ENCODE data around the gene ROBO1. TPM values are rescaled to one million over a fixed set of nuclear protein-coding genes. Genes with fewer than 3 reads are reported as not detected.

Gene ROBO1
- total RNA-seq, 4 donors from 2014 or later = 8.6 to 26.3 (median 16.6) TPM

DNA sequence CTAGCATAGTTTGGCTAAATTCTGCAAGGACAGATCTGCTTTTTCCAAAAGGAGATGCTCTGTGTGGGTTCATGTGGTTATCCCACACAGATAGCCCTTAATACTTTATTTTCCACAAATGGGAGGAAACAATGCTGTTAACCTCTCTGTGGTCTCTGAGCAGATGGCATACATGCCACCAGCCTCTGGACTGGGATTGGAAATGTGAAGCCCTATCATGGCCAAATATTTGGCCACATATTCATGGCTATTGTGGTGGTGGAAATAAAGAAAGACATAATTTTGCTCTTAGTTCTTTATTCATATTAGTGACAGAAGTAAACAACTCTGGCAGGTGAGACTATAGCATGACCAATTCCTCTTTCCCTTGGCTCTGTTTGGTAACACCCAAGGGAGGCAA is 726.2 kb downstream of the ROBO1 start:
- H3K27me3 ChIP-seq = no peaks in the 10 kb centered on the region
- H3K36me3 ChIP-seq = no peaks in the 10 kb centered on the region
- no peak for DNase-seq
- TF ChIP-seq, protein P1, sequence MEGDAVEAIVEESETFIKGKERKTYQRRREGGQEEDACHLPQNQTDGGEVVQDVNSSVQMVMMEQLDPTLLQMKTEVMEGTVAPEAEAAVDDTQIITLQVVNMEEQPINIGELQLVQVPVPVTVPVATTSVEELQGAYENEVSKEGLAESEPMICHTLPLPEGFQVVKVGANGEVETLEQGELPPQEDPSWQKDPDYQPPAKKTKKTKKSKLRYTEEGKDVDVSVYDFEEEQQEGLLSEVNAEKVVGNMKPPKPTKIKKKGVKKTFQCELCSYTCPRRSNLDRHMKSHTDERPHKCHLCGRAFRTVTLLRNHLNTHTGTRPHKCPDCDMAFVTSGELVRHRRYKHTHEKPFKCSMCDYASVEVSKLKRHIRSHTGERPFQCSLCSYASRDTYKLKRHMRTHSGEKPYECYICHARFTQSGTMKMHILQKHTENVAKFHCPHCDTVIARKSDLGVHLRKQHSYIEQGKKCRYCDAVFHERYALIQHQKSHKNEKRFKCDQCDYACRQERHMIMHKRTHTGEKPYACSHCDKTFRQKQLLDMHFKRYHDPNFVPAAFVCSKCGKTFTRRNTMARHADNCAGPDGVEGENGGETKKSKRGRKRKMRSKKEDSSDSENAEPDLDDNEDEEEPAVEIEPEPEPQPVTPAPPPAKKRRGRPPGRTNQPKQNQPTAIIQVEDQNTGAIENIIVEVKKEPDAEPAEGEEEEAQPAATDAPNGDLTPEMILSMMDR (IDR thresholded peaks at IDR 0.05) = no peak
- TF ChIP-seq POLR2A (IDR thresholded peaks at IDR 0.05) = no peak
- intact Hi-C loops (cut with DNase I) = no loop called here
- H3K4me1 ChIP-seq = no peaks in the 10 kb centered on the region
- no peaks in the 10 kb centered on the region for H3K9me3 ChIP-seq
- no peak overlapping the region for H3K4me3 ChIP-seq (replicated peaks in 1 of 3)
- no peak overlapping the region for H3K27ac ChIP-seq

DNA sequence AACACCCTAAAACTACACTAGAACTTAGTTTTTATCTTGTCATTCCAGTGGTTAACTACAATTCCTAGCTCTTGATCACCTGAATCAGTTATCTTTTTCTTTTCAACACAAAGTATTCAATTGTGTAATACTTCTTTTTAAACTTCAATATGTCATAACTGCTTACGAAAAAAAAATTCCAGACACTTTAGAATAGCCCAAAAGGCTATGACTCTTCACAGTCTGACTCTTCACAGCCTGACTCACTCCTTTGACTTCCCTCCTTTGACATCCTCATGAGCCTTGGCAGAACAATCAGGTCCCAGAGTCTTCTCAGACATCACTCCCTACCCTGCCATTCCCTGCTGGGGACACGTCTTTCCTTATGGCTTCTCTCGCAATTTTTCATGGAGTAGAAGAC is 727.1 kb downstream of the ROBO1 start:
- TF ChIP-seq, protein P1 (IDR thresholded peaks at IDR 0.05) = no peak
- TF ChIP-seq POLR2A (IDR thresholded peaks at IDR 0.05) = no peak
- H3K27me3 ChIP-seq = no peaks in the 10 kb centered on the region
- H3K4me1 ChIP-seq = no peaks in the 10 kb centered on the region
- WGBS, 2 donors = 89 to 92% methylated on average over 3 of the region's 3 CpGs
- no peak overlapping the region for H3K4me3 ChIP-seq (replicated peaks in 1 of 3)
- DNase-seq = no peak
- no peak overlapping the region for H3K27ac ChIP-seq
- no peaks in the 10 kb centered on the region for H3K9me3 ChIP-seq
- H3K36me3 ChIP-seq = no peaks in the 10 kb centered on the region
- intact Hi-C loops (cut with DNase I) = no loop called here

DNA sequence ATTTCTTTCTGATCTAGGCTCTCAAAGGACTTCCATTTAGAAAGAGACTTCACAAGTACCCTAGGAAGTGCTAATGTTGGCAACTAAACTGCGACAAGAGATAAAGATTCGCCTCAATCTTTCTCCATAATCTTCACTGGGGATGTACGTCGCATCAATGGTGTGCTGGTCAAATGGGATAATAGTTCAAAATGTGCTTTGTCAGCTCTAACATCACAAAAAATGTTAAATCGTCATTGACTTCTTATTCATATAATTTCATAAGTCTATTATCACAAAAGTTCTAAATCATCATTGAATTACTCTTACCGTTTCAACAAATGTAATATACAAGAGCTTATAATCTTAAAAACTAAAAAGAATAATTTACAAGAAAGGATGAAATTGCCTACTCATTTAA is 727.7 kb downstream of the ROBO1 start:
- H3K4me3 ChIP-seq (replicated peaks in 1 of 3) = no peak overlapping the region
- no peaks in the 10 kb centered on the region for H3K9me3 ChIP-seq
- whole genome bisulfite sequencing, 2 donors = 94 to 97% methylated on average over 6 of the region's 6 CpGs
- intact Hi-C loops (cut with DNase I) = no loop called here
- TF ChIP-seq POLR2A (IDR thresholded peaks at IDR 0.05) = no peak
- TF ChIP-seq, protein P1 (IDR thresholded peaks at IDR 0.05) = no peak
- no peaks in the 10 kb centered on the region for H3K36me3 ChIP-seq
- H3K27me3 ChIP-seq = no peaks in the 10 kb centered on the region
- H3K4me1 ChIP-seq = no peaks in the 10 kb centered on the region
- DNase-seq = no peak
- no peak overlapping the region for H3K27ac ChIP-seq

DNA sequence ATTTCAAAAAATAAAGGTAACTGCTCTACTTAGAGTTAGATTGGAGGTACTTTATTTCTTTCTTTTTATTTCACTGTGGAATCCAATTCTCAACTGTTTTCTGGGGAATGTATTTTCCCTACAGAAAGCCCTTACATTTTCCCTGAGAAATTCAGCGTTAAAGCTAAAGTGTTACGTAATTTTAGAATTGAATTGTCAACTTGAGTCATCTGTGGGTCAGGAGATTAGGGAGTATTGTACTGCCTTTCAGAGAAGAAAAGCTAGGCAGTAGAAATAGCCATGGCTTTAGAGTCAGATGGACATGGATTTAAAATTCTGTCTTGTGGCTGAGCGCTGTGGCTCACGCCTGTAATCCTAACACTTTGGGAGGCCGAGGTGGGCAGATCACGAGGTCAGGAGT is 728.6 kb downstream of the ROBO1 start:
- WGBS, 2 donors = 89 to 90% methylated on average over 6 of the region's 6 CpGs
- H3K27ac ChIP-seq = no peak overlapping the region
- no peak overlapping the region for H3K4me3 ChIP-seq (replicated peaks in 1 of 3)
- no peaks in the 10 kb centered on the region for H3K4me1 ChIP-seq
- H3K27me3 ChIP-seq = no peaks in the 10 kb centered on the region
- H3K36me3 ChIP-seq = no peaks in the 10 kb centered on the region
- intact Hi-C loops (cut with DNase I) = no loop called here
- DNase-seq = no peak
- no peaks in the 10 kb centered on the region for H3K9me3 ChIP-seq
- TF ChIP-seq, protein P1 (IDR thresholded peaks at IDR 0.05) = no peak
- TF ChIP-seq POLR2A (IDR thresholded peaks at IDR 0.05) = no peak

DNA sequence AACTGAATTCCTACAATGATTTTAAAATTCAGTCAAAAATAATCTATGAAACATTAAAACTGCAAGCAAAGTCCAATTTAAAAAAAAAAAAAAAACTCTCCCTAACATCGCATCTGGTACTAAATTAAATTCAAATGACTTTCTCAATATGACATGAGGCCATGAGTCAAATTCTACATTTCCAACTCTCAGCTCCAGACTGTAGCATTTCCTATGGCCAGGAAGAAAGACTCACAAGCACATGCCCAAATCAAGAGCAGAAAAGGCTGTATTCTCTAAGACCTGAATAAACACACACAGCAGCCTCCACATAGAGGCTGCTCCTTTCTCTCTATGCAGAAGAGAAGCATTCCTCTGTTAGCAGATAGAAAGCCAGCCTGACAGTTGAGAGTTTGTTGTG is 729.2 kb downstream of the ROBO1 start:
- H3K4me1 ChIP-seq = no peaks in the 10 kb centered on the region
- no peak for TF ChIP-seq POLR2A (IDR thresholded peaks at IDR 0.05)
- TF ChIP-seq, protein P1 (IDR thresholded peaks at IDR 0.05) = no peak
- H3K4me3 ChIP-seq (replicated peaks in 1 of 3) = no peak overlapping the region
- H3K27ac ChIP-seq = no peak overlapping the region
- intact Hi-C loops (cut with DNase I) = no loop called here
- H3K27me3 ChIP-seq = no peaks in the 10 kb centered on the region
- no peaks in the 10 kb centered on the region for H3K9me3 ChIP-seq
- no peaks in the 10 kb centered on the region for H3K36me3 ChIP-seq
- no peak for DNase-seq
- 95 to 98% methylated on average over 1 of the region's 1 CpG for WGBS, 2 donors

Data from thyroid gland (tissue), 4 donors.